Bronchial epithelial cell (primary cell): ENCODE measurements around the gene GALNT14. TPM values are rescaled to one million over a fixed set of nuclear protein-coding genes. Genes with fewer than 3 reads are reported as not detected.

ENCODE experiments used
- DNase-seq: peaks from one replicate; pipeline ENCODE4 v3.0.0-alpha.2; 2010; ENCODE audit warnings: low read depth
- FAIRE-seq: peaks from 2 replicates; lab custom pipeline; 2011; peaks lifted over from hg19 to GRCh38; lab: Jason Lieb, UNC
- H3K27me3 ChIP-seq: 2 replicates; pipeline ENCODE4 v1.5.1; 2011; ENCODE audit warnings: low read length; ENCODE audit not compliant: control insufficient read depth, insufficient read depth
- H3K36me3 ChIP-seq: 2 replicates; pipeline ENCODE4 v1.5.1; 2011; ENCODE audit warnings: low read length; ENCODE audit not compliant: control insufficient read depth, insufficient read depth
- H3K4me3 ChIP-seq: 2 replicates; pipeline ENCODE4 v1.5.1; 2011; ENCODE audit warnings: mild to moderate bottlenecking, low read depth, low read length, control low read depth
- total RNA-seq: library from RNA; depleted of rRNA; stranded (reverse); fragments of >200 nt; gene quantifications from 2 replicates; pipeline ENCODE4 v1.2.1, GENCODE V29; 2014
- TF ChIP-seq, protein P1 (sequence below): IDR thresholded peaks from 2 replicates; pipeline ENCODE4 v1.5.1; 2011; ENCODE audit warnings: mild to moderate bottlenecking, moderate library complexity, low read length, control low read depth, inconsistent platforms; ENCODE audit not compliant: insufficient read depth, severe bottlenecking

GALNT14 gene
- total RNA-seq, 1 donor from 2014 or later, result 12.4 TPM

GRCh38 chr2:31075941-31076590 is 62.2 kb downstream of the GALNT14 start:
- TF ChIP-seq, protein P1, sequence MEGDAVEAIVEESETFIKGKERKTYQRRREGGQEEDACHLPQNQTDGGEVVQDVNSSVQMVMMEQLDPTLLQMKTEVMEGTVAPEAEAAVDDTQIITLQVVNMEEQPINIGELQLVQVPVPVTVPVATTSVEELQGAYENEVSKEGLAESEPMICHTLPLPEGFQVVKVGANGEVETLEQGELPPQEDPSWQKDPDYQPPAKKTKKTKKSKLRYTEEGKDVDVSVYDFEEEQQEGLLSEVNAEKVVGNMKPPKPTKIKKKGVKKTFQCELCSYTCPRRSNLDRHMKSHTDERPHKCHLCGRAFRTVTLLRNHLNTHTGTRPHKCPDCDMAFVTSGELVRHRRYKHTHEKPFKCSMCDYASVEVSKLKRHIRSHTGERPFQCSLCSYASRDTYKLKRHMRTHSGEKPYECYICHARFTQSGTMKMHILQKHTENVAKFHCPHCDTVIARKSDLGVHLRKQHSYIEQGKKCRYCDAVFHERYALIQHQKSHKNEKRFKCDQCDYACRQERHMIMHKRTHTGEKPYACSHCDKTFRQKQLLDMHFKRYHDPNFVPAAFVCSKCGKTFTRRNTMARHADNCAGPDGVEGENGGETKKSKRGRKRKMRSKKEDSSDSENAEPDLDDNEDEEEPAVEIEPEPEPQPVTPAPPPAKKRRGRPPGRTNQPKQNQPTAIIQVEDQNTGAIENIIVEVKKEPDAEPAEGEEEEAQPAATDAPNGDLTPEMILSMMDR, result no peak
- H3K27me3 ChIP-seq, result no peaks in the 10 kb centered on the region
- no peak overlapping the region for H3K4me3 ChIP-seq
- no peaks in the 10 kb centered on the region for H3K36me3 ChIP-seq
- FAIRE-seq, result no peak
- DNase-seq, result peak; percentile 95

DNA sequence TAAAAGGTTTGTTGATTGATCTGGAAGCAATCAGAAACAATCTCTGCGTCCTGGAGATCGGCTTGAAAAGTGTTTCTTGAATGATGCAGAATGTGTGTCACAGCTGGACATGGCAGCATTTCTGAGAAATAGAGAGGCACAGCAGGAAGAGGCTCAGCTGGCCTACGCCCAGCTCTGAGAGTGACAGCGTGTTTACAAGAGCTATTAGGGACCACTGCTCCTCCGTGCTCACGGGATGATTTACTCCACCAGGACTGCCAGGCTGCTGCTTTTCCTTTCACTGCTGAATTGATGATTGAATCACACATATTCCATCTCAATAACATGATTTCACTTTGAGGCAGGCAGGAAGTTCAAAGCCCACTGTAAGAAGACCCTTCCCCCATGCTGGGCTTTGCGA is 62.8 kb downstream of the GALNT14 start:
- DNase-seq (no peak), FAIRE-seq (no peak)
- TF ChIP-seq, protein P1, result no peak
- no peaks in the 10 kb centered on the region for H3K27me3 ChIP-seq
- H3K4me3 ChIP-seq, result no peak overlapping the region
- no peaks in the 10 kb centered on the region for H3K36me3 ChIP-seq

- H3K36me3 ChIP-seq, result no peaks in the 10 kb centered on the region
- TF ChIP-seq, protein P1, result no peak
- FAIRE-seq (no peak), DNase-seq (no peak)
- H3K27me3 ChIP-seq, result no peaks in the 10 kb centered on the region
- H3K4me3 ChIP-seq, result no peak overlapping the region
These were observed 66.5 kb downstream of the GALNT14 start for GRCh38 chr2:31071741-31072140.

- H3K4me3 ChIP-seq, result no peak overlapping the region
- H3K27me3 ChIP-seq, result no peaks in the 10 kb centered on the region
- TF ChIP-seq, protein P1, result no peak
- H3K36me3 ChIP-seq, result no peaks in the 10 kb centered on the region
- DNase-seq (peak; percentile 29), FAIRE-seq (no peak)
These were observed 67.7 kb downstream of the GALNT14 start for GRCh38 chr2:31070339-31071125.

GRCh38 chr2:31069643-31070325 is 68.5 kb downstream of the GALNT14 start:
- FAIRE-seq, result peak; percentile 83
- H3K4me3 ChIP-seq, result no peak overlapping the region
- TF ChIP-seq, protein P1, result no peak
- H3K27me3 ChIP-seq, result no peaks in the 10 kb centered on the region
- no peaks in the 10 kb centered on the region for H3K36me3 ChIP-seq
- DNase-seq, result no peak
